RPMI7951 (cell line): ENCODE data around the gene MMP7. TPM values are rescaled to one million over a fixed set of nuclear protein-coding genes. Genes with fewer than 3 reads are reported as not detected.

Experiments used
- total RNA-seq: library from RNA; depleted of rRNA; stranded (reverse); fragments of >200 nt; shearing (Covaris generic); gene quantifications from 2 replicates; pipeline ENCODE4 v1.2.3, GENCODE V29; 2014; rRNA removed

MMP7 gene
- total RNA-seq, 1 experiment from 2014 or later: not detected

Other genes starting within 250 kb of the MMP7 start
- gene BIRC3, start 213.3 kb downstream of the MMP7 start, total RNA-seq: 4.8 and 9.3 TPM in 2 replicates
- gene BIRC2, start 183.5 kb downstream of the MMP7 start, total RNA-seq: 79.0 and 98.2 TPM in 2 replicates
- gene TMEM123, start 78.0 kb downstream of the MMP7 start, total RNA-seq: 188 and 257 TPM in 2 replicates
- not detected in 2 replicates for gene MMP20, start 94.6 kb upstream of the MMP7 start, total RNA-seq
- gene MMP27, start 175.0 kb upstream of the MMP7 start, total RNA-seq: not detected in 2 replicates
- gene MMP8, start 194.2 kb upstream of the MMP7 start, total RNA-seq: 3.3 and 4.4 TPM in 2 replicates
- 0.20 and 0.24 TPM in 2 replicates for gene MMP10, start 249.9 kb upstream of the MMP7 start, total RNA-seq